H1 (cell line): ENCODE results near the gene PBX3. TPM values are rescaled to one million over a fixed set of nuclear protein-coding genes. Genes with fewer than 3 reads are reported as not detected.

Source experiments
- CTCF ChIA-PET: fragments of 300-600 bp; sonication (Branson Sonifier 250); formaldehyde crosslinking; loops from one replicate; lab custom pipeline; 2021; ENCODE audit not compliant: partially characterized antibody; lab: Charles Lee
- POLR2A ChIA-PET: fragments of 300-600 bp; sonication (Branson Sonifier 250); formaldehyde crosslinking; loops from one replicate; lab custom pipeline; 2021; ENCODE audit warnings: inconsistent platforms; ENCODE audit not compliant: partially characterized antibody; lab: Charles Lee
- DNase-seq, 2 experiments: peaks; one replicate each; pipeline versions ENCODE4 v3.0.0 to v3.0.0-alpha.2; 2010 to 2022; ENCODE audit warnings: low spot score in 2 of 2, low read depth in 1 of 2, mixed read lengths in 1 of 2
- FAIRE-seq: peaks from 2 replicates; lab custom pipeline; 2011; peaks lifted over from hg19 to GRCh38; lab: Jason Lieb, UNC
- H2AFZ ChIP-seq: 2 replicates; pipeline ENCODE4 v1.8.1; 2012; ENCODE audit warnings: low read length, inconsistent platforms
- H2AK5ac ChIP-seq: 2 replicates; pipeline ENCODE4 v1.6.1; 2013; ENCODE audit warnings: low read depth, low read length
- H2BK120ac ChIP-seq: replicated peaks from 2 replicates; pipeline ENCODE3; 2013; ENCODE audit warnings: low read depth, low read length, inconsistent platforms
- H2BK12ac ChIP-seq: 2 replicates; pipeline ENCODE4 v1.6.1; 2013; ENCODE audit warnings: low read depth, low read length
- H2BK15ac ChIP-seq: 2 replicates; pipeline ENCODE4 v1.6.1; 2013; ENCODE audit warnings: low read length
- H2BK20ac ChIP-seq: 2 replicates; pipeline ENCODE4 v1.6.1; 2013; ENCODE audit warnings: low read length
- H2BK5ac ChIP-seq: 2 replicates; pipeline ENCODE4 v1.6.1; 2013; ENCODE audit warnings: low read depth, low read length
- H3K14ac ChIP-seq: 2 replicates; pipeline ENCODE4 v1.6.1; 2013; ENCODE audit warnings: inconsistent platforms; ENCODE audit not compliant: insufficient read length
- H3K18ac ChIP-seq: 2 replicates; pipeline ENCODE4 v1.6.1; 2013; ENCODE audit warnings: low read length; ENCODE audit errors: extremely low read depth
- H3K23ac ChIP-seq: 2 replicates; pipeline ENCODE4 v1.6.1; 2013; ENCODE audit warnings: inconsistent platforms; ENCODE audit not compliant: insufficient read length
- H3K23me2 ChIP-seq: 2 replicates; pipeline ENCODE4 v1.6.1; 2013; ENCODE audit warnings: low read depth, low read length
- H3K27ac ChIP-seq: 2 replicates; pipeline ENCODE4 v1.6.1; 2011; ENCODE audit warnings: low read depth, low read length, inconsistent platforms
- H3K27me3 ChIP-seq, 4 experiments: replicated peaks in 1 of 4; 1 replicate in 1 of 4; 2 replicates in 3 of 4; pipeline versions ENCODE4 v1.6.1 to v1.8.1; 2011 to 2013; ENCODE audit warnings: low read length in 3 of 4, mild to moderate bottlenecking in 3 of 4, inconsistent platforms in 2 of 4, mixed read lengths in 2 of 4, moderate library complexity in 1 of 4; ENCODE audit not compliant: control insufficient read depth in 3 of 4, insufficient read depth in 3 of 4; ENCODE audit errors: extremely low read depth in 1 of 4
- H3K36me3 ChIP-seq, 4 experiments: 2 replicates each; pipeline versions ENCODE4 v1.6.1 to v1.8.1; 2011 to 2013; ENCODE audit warnings: mild to moderate bottlenecking in 4 of 4, low read length in 3 of 4, moderate library complexity in 2 of 4, control low read depth in 1 of 4, inconsistent platforms in 1 of 4; ENCODE audit not compliant: insufficient read depth in 4 of 4, control insufficient read depth in 2 of 4
- H3K4ac ChIP-seq: replicated peaks from 2 replicates; pipeline ENCODE3; 2013; ENCODE audit warnings: low read length, low read depth, mixed read lengths, inconsistent platforms; ENCODE audit not compliant: insufficient read length
- H3K4me1 ChIP-seq, 4 experiments: replicated peaks in 1 of 4; 1 replicate in 1 of 4; 2 replicates in 3 of 4; pipeline versions ENCODE4 v1.6.1 to v1.8.1; 2011 to 2013; ENCODE audit warnings: low read length in 3 of 4, inconsistent platforms in 2 of 4, mixed read lengths in 1 of 4; ENCODE audit not compliant: insufficient read depth in 4 of 4, control insufficient read depth in 3 of 4
- H3K4me2 ChIP-seq, 2 experiments: 2 replicates each; pipeline versions ENCODE4 v1.6.1 to v1.8.1; 2011 to 2013; ENCODE audit warnings: low read depth in 2 of 2, low read length in 2 of 2, control low read depth in 1 of 2, inconsistent platforms in 1 of 2, mild to moderate bottlenecking in 1 of 2; ENCODE audit not compliant: insufficient read depth in 1 of 2
- H3K4me3 ChIP-seq, 4 experiments: fragments of 200-600, 300-600 bp in 1 of 4; sonication (generic), shearing (Covaris generic), sonication (Bioruptor Twin) in 1 of 4; 2 replicates each; pipeline versions ENCODE4 v1.5.1 to v1.8.1; 2011 to 2016; ENCODE audit warnings: low read length in 4 of 4, low read depth in 3 of 4, control low read depth in 2 of 4, inconsistent platforms in 2 of 4, mild to moderate bottlenecking in 2 of 4, mixed read lengths in 1 of 4, moderate library complexity in 1 of 4; ENCODE audit not compliant: insufficient read depth in 2 of 4; ENCODE audit errors: extremely low read depth in 1 of 4
- H3K56ac ChIP-seq: replicated peaks from 2 replicates; pipeline ENCODE3; 2013; ENCODE audit warnings: low read depth, mild to moderate bottlenecking, mixed read lengths, low read length, inconsistent platforms; ENCODE audit not compliant: insufficient read length
- H3K79me1 ChIP-seq: 2 replicates; pipeline ENCODE4 v1.6.1; 2013; ENCODE audit warnings: low read depth, low read length, control low read depth
- H3K79me2 ChIP-seq, 2 experiments: 2 replicates each; pipeline versions ENCODE4 v1.6.1 to v1.8.1; 2012 to 2013; ENCODE audit warnings: low read length in 2 of 2, mild to moderate bottlenecking in 2 of 2, inconsistent platforms in 1 of 2; ENCODE audit not compliant: insufficient read depth in 2 of 2, control insufficient read depth in 1 of 2
- H3K9ac ChIP-seq, 4 experiments: replicated peaks in 1 of 4; 1 replicate in 1 of 4; 2 replicates in 3 of 4; pipeline versions ENCODE4 v1.6.1 to v1.8.1; 2011 to 2013; ENCODE audit warnings: low read depth in 3 of 4, low read length in 3 of 4, control low read depth in 2 of 4, mild to moderate bottlenecking in 2 of 4, moderate library complexity in 2 of 4, inconsistent platforms in 1 of 4; ENCODE audit errors: extremely low read depth in 1 of 4
- H3K9me3 ChIP-seq, 2 experiments: 2 replicates each; pipeline versions ENCODE4 v1.6.1 to v1.8.1; 2012 to 2013; ENCODE audit warnings: mild to moderate bottlenecking in 2 of 2, moderate library complexity in 2 of 2, control low read depth in 1 of 2, inconsistent platforms in 1 of 2, low read depth in 1 of 2, low read length in 1 of 2, mixed read lengths in 1 of 2; ENCODE audit not compliant: insufficient read depth in 2 of 2
- H4K20me1 ChIP-seq, 2 experiments: replicated peaks in 1 of 2; 2 replicates each; pipeline versions ENCODE3 to v1.8.1; 2011 to 2013; ENCODE audit warnings: inconsistent platforms in 2 of 2, low read length in 2 of 2, mild to moderate bottlenecking in 1 of 2; ENCODE audit not compliant: insufficient read depth in 2 of 2, control insufficient read depth in 1 of 2
- H4K5ac ChIP-seq: 2 replicates; pipeline ENCODE4 v1.6.1; 2013; ENCODE audit warnings: low read length, low read depth, mixed read lengths, inconsistent platforms; ENCODE audit not compliant: insufficient read length
- H4K8ac ChIP-seq: 2 replicates; pipeline ENCODE4 v1.8.0; 2013; ENCODE audit warnings: mild to moderate bottlenecking, moderate library complexity, low read length, inconsistent platforms; ENCODE audit not compliant: insufficient read depth; ENCODE audit errors: extremely low read depth
- H4K91ac ChIP-seq: replicated peaks from 2 replicates; pipeline ENCODE3; 2013; ENCODE audit warnings: low read length, mixed read lengths, inconsistent platforms; ENCODE audit not compliant: insufficient read length
- CTBP2 ChIP-seq: IDR thresholded peaks from 2 replicates; pipeline ENCODE4 v1.7.0; 2011; ENCODE audit warnings: borderline replicate concordance, mild to moderate bottlenecking, moderate library complexity, mixed read lengths, low read length; ENCODE audit not compliant: insufficient read depth, insufficient read length
- HDAC2 ChIP-seq, 2 experiments: fragments of 300-600 bp in 1 of 2; sonication (generic) in 1 of 2; IDR thresholded peaks; 2 replicates each; pipeline ENCODE4 v1.6.1; 2011 to 2012; ENCODE audit warnings: low read depth in 2 of 2, low read length in 2 of 2, mild to moderate bottlenecking in 2 of 2, moderate library complexity in 2 of 2, borderline replicate concordance in 1 of 2, inconsistent platforms in 1 of 2
- KDM4A ChIP-seq: IDR thresholded peaks from one replicate; pipeline ENCODE4 v1.7.1; 2012; ENCODE audit warnings: low read depth, mild to moderate bottlenecking, moderate library complexity, low read length, inconsistent platforms; ENCODE audit not compliant: severe bottlenecking
- PHF8 ChIP-seq: fragments of 200-600 bp; sonication (generic); conservative IDR thresholded peaks from 2 replicates; pipeline ENCODE4 v1.7.1; 2012; ENCODE audit warnings: low read depth, mild to moderate bottlenecking, inconsistent platforms, low read length, moderate library complexity
- RFX5 ChIP-seq: IDR thresholded peaks from 2 replicates; pipeline ENCODE4 v1.6.1; 2011; ENCODE audit warnings: low read depth, low read length, improper control_type of control experiment, borderline replicate concordance
- RXRA ChIP-seq: IDR thresholded peaks from 2 replicates; pipeline ENCODE4 v1.6.1; 2011; ENCODE audit warnings: low read depth, mild to moderate bottlenecking, low read length, moderate library complexity; ENCODE audit not compliant: insufficient read depth
- SIN3A ChIP-seq, 2 experiments: IDR thresholded peaks in 1 of 2; conservative IDR thresholded peaks in 1 of 2; 2 replicates each; pipeline ENCODE4 v1.6.1; 2011 to 2012; ENCODE audit warnings: low read length in 2 of 2, improper control_type of control experiment in 1 of 2, low read depth in 1 of 2, mild to moderate bottlenecking in 1 of 2
- SRF ChIP-seq: IDR thresholded peaks from 2 replicates; pipeline ENCODE4 v1.6.1; 2011; ENCODE audit warnings: mild to moderate bottlenecking, low read depth, low read length, moderate library complexity
- TAF7 ChIP-seq: optimal IDR thresholded peaks from 2 replicates; pipeline ENCODE3; 2011; ENCODE audit warnings: low read depth, mild to moderate bottlenecking, inconsistent platforms, low read length, moderate library complexity, borderline replicate concordance
- WGBS, 2 experiments: shearing (Covaris generic) in 1 of 2; methylation state at CpG; one replicate each; pipeline versions ENCODE4 v1.1.6 to v1.1.7; 2013 to 2015; ENCODE audit warnings: low lambda C conversion rate in 2 of 2, mixed read lengths in 2 of 2, inconsistent platforms in 1 of 2, low coverage in 1 of 2, missing lambda C conversion rate in 1 of 2; ENCODE audit not compliant: insufficient replicate concordance in 2 of 2, insufficient coverage in 1 of 2, insufficient read length in 1 of 2; ENCODE audit errors: extremely low coverage in 1 of 2, missing lambda C conversion rate in 1 of 2; 5-methylcytosine and 5-hydroxymethylcytosine counted together
- polyA plus RNA-seq, 7 experiments: library from polyadenylated mRNA; depleted of rRNA in 3 of 7; stranded (reverse) in 5 of 7; unstranded in 2 of 7; fragments of >200 nt in 5 of 7; fragments of 200-250 nt in 2 of 7; gene quantifications; 1 replicate in 5 of 7; 2 replicates in 1 of 7; 4 replicates in 1 of 7; pipeline versions ENCODE4 v1.2.1 to v1.2.3, GENCODE V29; 2011 to 2013; ENCODE audit warnings: missing spikeins in 2 of 7, mixed read lengths in 2 of 7
- total RNA-seq: library from RNA; stranded (reverse); fragmentation: NEBNext Ultra II Directional; extraction: Animal tissue kit (Norgen Biotek cat#: 25700); gene quantifications from 2 replicates; pipeline ENCODE4 v1.2.1, GENCODE V29; 2021
- TF ChIP-seq, protein P1 (sequence below): IDR thresholded peaks from 2 replicates; pipeline ENCODE4 v1.6.1; 2012; ENCODE audit warnings: inconsistent platforms

PBX3 gene
- total and polyA plus RNA-seq, 2 of the 8 experiments (the other 6 are each of a cell fraction or from before 2014, with no cell fraction given), result 22.7 to 44.3 TPM

DNA sequence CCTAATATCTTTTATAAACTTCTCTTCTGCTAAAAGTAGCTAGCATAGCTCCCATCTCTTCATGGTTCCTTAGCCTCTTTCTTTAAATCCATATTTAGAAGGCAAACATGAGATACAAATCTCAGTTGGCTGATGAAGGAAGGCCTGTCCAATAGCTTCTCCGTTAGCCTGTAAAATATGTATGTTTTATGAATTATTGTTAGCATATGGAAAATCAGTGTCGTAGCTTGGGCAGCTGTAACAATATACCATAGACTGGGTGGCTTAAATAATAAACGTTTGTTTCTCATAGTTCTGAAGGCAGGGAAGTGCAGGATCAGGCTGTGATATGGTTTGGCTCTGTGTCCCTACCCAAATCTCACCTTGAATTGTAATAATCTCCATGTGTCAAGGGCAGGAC lies 63.8 kb downstream of the PBX3 start:
- Histone ChIP-seq H3K23me2 (no peaks in the 10 kb centered on the region; the same call in 1 of the 2 replicates), H4K20me1 (peaks cover 0 to 3% of the 10 kb centered on the region in 2 experiments), H2BK120ac (no peak overlapping the region), H3K23ac (no peak overlapping the region), H3K4ac (no peak overlapping the region), H3K4me1 (peaks cover 0 to 3% (median 0%) of the 10 kb centered on the region in 4 experiments; a peak in 3 of 7 replicates), H2BK15ac (no peak overlapping the region), H3K9ac (no peak overlapping the region), H4K91ac (no peak overlapping the region), H3K9me3 (no peaks in the 10 kb centered on the region), H3K27ac (no peak overlapping the region), H3K79me1 (peaks cover 5% of the 10 kb centered on the region), H2BK12ac (no peak overlapping the region), H2BK20ac (no peak overlapping the region), H3K36me3 (no peaks in the 10 kb centered on the region), H2BK5ac (no peak overlapping the region), H3K4me2 (no peak overlapping the region), H4K8ac (no peak overlapping the region), H3K56ac (no peak overlapping the region), H2AK5ac (no peak overlapping the region), H3K27me3 (no peaks in the 10 kb centered on the region), H3K14ac (no peak overlapping the region), H3K18ac (no peak overlapping the region), H3K4me3 (no peak overlapping the region), H4K5ac (no peak overlapping the region), H3K79me2 (peaks cover 0 to 65% of the 10 kb centered on the region in 2 experiments; a peak in 2 of 4 replicates), H2AFZ (no peak overlapping the region)
- ChIA-PET CTCF (no interaction called here), POLR2A (no interaction called here)
- DNase-seq (no peak), FAIRE-seq (no peak)
- TF ChIP-seq SRF (no peak), KDM4A (no peak), TAF7 (no peak), HDAC2 (IDR thresholded peaks at IDR 0.05; ENCODE audit: borderline replicate concordance in 1 of 2, low read depth in 2 of 2, low read length in 2 of 2) (no peak), RFX5 (no peak), CTBP2 (no peak), SIN3A (conservative IDR thresholded peaks at IDR 0.05 in 1 of 2, IDR thresholded peaks at IDR 0.05 in 1 of 2; ENCODE audit: low read depth in 1 of 2, low read length in 2 of 2) (no peak), PHF8 (no peak), RXRA (no peak)
- TF ChIP-seq, protein P1, sequence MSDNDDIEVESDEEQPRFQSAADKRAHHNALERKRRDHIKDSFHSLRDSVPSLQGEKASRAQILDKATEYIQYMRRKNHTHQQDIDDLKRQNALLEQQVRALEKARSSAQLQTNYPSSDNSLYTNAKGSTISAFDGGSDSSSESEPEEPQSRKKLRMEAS, result no peak
- WGBS, 2 experiments, result 88% methylated on average over 3 of the region's 3 CpGs; no CpG with 5 or more reads in 1 of the 2 experiments
